Mesenteric fat pad (tissue), 1 donor: ENCODE results near the gene NCAPD3. TPM values are rescaled to one million over a fixed set of nuclear protein-coding genes. Genes with fewer than 3 reads are reported as not detected.

Experiments used
- DNase-seq: peaks from one replicate; pipeline ENCODE4 v3.0.0-alpha.2; 2020; ENCODE audit warnings: low spot score
- total RNA-seq: library from RNA; stranded (reverse); fragmentation: NEBNext Ultra II Directional; extraction: Animal tissue kit (Norgen Biotek cat#: 25700); gene quantifications from one replicate; pipeline ENCODE4 v1.2.1, GENCODE V29; 2021
- donor health status: DM: yes; HTN: yes; CAD: no.

The NCAPD3 gene
- total RNA-seq, 1 donor from 2014 or later = 15.8 TPM

- DNase-seq = no peak
These were observed 30.8 kb upstream of the NCAPD3 start for GRCh38 chr11:134254433-134255183.

- peak; percentile 98 for DNase-seq
These were observed 29.6 kb upstream of the NCAPD3 start, which contains the start of the genes ACAD8 and THYN1 for GRCh38 chr11:134253188-134253993. ACAD8 (plus strand) TSS chr11:134253568; CDS start chr11:134253601, 33 bp downstream. THYN1 (minus strand) TSS chr11:134253352; CDS start chr11:134252882, 470 bp downstream.

GRCh38 chr11:134252346-134253187 lies 28.8 kb upstream of the NCAPD3 start:
- DNase-seq = no peak

- DNase-seq = no peak
These were observed 26.9 kb upstream of the NCAPD3 start for GRCh38 chr11:134250675-134251074.

- no peak for DNase-seq
These were observed 26.5 kb upstream of the NCAPD3 start for GRCh38 chr11:134250246-134250645.

GRCh38 chr11:134248910-134249480 lies 25.2 kb upstream of the NCAPD3 start:
- no peak for DNase-seq

- DNase-seq = no peak
These were observed 22.9 kb upstream of the NCAPD3 start for GRCh38 chr11:134246678-134247077.

- no peak for DNase-seq
These were observed 22.3 kb upstream of the NCAPD3 start for GRCh38 chr11:134246100-134246499.

- no peak for DNase-seq
These were observed 21.7 kb upstream of the NCAPD3 start for GRCh38 chr11:134245434-134245833.

GRCh38 chr11:134244593-134244992 lies 20.8 kb upstream of the NCAPD3 start:
- no peak for DNase-seq

GRCh38 chr11:134243913-134244312 lies 20.1 kb upstream of the NCAPD3 start:
- DNase-seq = no peak

GRCh38 chr11:134242376-134242775 lies 18.6 kb upstream of the NCAPD3 start:
- DNase-seq = no peak

- DNase-seq = no peak
These were observed 16.8 kb upstream of the NCAPD3 start for GRCh38 chr11:134240592-134240991.

GRCh38 chr11:134238956-134239355 lies 15.2 kb upstream of the NCAPD3 start:
- no peak for DNase-seq

GRCh38 chr11:134237557-134237922 lies 13.8 kb upstream of the NCAPD3 start:
- no peak for DNase-seq

GRCh38 chr11:134236834-134237556 lies 13.2 kb upstream of the NCAPD3 start:
- no peak for DNase-seq

- no peak for DNase-seq
These were observed 11.6 kb upstream of the NCAPD3 start for GRCh38 chr11:134235399-134235798.

- no peak for DNase-seq
These were observed 10.0 kb upstream of the NCAPD3 start for GRCh38 chr11:134233729-134234179.

GRCh38 chr11:134231958-134232659 lies 8.3 kb upstream of the NCAPD3 start:
- no peak for DNase-seq

GRCh38 chr11:134230339-134230738 lies 6.6 kb upstream of the NCAPD3 start:
- DNase-seq = no peak
